ENCODE measurements around the gene GUSB.
A peak's percentile ranks its signal among the peaks of the same experiment; 100 is the strongest.
"Not testable (repeated sequence)": the region's sequence is repeated elsewhere in the genome, so short reads cannot be mapped to it uniquely, and the experiment has no call there.

GUSB gene

DNA sequence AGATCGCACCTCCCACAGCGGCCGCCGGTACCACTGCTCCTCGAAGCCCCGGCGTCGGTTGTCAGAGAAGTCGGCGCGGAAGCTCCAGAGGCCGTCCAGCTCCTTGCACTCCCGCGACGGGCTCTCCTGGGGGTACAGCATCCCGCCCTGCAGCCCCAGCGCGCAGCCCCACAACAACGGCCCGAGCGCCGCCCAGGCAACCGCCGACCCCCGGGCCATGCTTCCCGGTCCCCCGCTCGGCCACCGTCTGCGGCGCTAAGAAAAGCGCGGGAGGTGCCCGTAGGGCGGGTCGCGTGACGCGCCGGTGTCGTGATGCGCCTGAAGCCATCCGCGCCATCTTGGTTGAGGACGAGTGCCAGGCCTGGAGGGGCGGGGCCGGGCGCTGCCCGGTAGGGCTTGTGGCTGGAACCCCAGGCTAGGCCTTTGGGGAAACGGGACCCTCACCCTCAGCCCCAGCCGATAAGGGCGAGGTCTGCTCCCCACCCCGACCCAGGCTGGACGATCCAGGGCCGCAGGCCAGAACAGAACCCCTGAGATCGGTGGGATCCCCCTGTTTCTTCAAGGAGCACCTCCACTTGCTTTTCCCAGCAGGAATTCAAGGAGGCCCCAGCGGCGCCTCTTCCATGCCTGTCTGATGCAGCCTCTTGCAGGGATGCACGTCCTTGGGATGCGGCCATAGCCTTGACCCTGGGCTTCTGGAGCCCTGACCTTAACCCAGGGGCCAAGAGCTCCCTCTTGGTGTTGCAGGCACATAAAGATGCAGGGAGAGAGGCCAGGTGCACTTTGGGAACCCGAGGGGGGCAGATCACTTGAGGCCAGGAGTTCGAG lies at the start of gene GUSB:
TSS of gene GUSB (minus strand) at position 249 of the 828 bp plus-strand sequence. CDS start at position 219, 30 bp downstream.
- TF ChIP-seq JUND (IDR thresholded peaks at IDR 0.05; ENCODE audit: low read depth), result no peak
- DNase-seq (ENCODE audit: low read depth in 1 of 2, low spot score in 1 of 2), result peak; percentile 91 to 94
- in situ Hi-C loops (cut with HindIII; ENCODE audit: low pct_unique_long_range_greater_than_20kb, low sequenced_read_pairs), result no loop called here

DNA sequence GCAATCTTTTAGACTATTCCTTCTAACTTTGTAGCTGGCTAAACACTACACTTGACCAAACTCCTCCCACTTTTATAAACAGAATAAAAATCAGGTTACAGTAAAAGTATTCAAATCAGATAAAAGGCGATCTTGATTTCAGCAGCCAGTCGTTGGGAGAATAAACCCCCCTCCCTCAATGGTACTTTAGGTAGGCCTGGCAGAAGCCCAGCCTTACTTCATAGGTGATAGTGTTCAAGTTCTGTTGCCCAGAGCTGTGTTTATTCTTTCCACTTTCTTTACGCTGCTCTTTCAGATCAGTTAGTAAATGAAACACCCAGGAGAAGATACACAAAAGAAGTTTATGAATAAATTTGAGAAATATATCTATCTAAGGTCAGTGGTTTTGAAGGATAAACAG lies 46.3 kb upstream of the GUSB start:
- DNase-seq (ENCODE audit: low read depth in 1 of 2, low spot score in 1 of 2); in situ Hi-C loops (cut with HindIII; ENCODE audit: low pct_unique_long_range_greater_than_20kb, low sequenced_read_pairs): not testable (repeated sequence)

DNA sequence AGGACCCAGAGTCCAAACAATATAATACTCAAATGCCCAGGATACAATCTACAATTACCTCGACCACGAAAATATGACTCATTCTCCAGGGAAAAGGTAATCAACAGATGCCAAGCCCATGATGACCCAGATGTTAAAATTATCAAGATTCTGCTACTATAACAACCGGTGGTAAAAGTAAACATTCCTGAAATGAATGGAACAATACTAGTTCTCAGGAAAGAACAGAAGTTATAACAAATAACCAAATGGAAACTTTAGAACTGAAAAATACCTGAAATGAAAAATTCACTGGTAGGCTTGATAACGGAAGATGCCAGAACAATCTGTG lies 34.1 kb upstream of the GUSB start:
- no peak for DNase-seq (ENCODE audit: low read depth in 1 of 2, low spot score in 1 of 2)
- no peak for TF ChIP-seq JUND (IDR thresholded peaks at IDR 0.05; ENCODE audit: low read depth)
- in situ Hi-C loops (cut with HindIII; ENCODE audit: low pct_unique_long_range_greater_than_20kb, low sequenced_read_pairs), result no loop called here

DNA sequence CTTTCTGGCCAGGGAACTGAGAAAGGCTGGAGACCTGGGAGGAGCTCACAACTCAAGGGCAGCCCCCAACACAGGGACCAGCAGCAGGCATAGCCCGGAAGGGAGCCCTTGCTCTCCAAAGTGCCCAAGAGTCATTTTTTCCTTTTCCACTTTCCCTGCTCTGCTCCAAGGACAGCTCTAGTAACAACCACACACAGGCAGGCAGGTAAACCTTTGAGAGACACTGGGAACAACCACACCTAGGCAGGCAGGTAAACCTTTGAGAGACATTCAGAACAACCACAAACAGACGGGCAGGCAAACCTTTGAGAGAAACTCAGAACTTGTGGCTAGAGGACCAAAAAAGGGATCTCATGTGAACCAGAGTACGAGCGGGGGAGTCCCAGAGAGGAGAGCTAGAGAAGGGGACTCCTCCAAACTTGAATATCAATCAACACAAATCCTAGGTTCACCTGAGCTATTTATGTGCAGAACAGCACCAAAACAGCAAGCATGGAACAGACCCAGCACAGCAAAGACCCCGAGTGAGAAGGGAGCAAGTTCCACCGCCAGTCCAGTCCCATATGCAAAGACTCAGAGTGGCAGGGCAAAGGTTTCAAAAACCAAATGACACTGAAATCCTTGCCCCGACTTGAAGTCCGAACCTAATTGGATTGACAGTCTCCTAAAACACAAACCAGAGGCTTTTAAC lies 33.6 kb upstream of the GUSB start:
- DNase-seq (ENCODE audit: low read depth in 1 of 2, low spot score in 1 of 2), result no peak
- TF ChIP-seq JUND (IDR thresholded peaks at IDR 0.05; ENCODE audit: low read depth), result no peak
- in situ Hi-C loops (cut with HindIII; ENCODE audit: low pct_unique_long_range_greater_than_20kb, low sequenced_read_pairs), result no loop called here

DNA sequence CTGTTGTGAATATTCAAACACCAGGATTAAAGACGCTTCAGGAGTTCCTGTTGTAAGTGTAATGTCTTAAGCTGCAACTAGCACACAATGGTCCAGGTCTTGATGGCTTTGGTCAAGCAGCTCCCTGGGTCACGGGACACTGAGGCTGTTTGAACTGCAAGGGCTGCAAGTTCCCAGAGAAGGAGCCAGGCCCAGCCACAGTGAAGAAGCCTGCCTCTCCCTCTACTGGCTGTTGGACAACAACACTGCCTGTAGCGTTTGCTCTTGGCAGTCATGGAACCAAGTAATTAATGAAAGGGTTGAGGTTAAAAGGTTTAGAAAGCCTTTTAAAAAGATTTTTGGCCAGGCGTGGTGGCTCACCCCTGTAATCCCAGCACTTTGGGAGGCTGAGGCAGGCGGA lies 31.9 kb upstream of the GUSB start:
- in situ Hi-C loops (cut with HindIII; ENCODE audit: low pct_unique_long_range_greater_than_20kb, low sequenced_read_pairs), result no loop called here
- DNase-seq (ENCODE audit: low read depth in 1 of 2, low spot score in 1 of 2), result peak; percentile 19 to 75
- no peak for TF ChIP-seq JUND (IDR thresholded peaks at IDR 0.05; ENCODE audit: low read depth)

DNA sequence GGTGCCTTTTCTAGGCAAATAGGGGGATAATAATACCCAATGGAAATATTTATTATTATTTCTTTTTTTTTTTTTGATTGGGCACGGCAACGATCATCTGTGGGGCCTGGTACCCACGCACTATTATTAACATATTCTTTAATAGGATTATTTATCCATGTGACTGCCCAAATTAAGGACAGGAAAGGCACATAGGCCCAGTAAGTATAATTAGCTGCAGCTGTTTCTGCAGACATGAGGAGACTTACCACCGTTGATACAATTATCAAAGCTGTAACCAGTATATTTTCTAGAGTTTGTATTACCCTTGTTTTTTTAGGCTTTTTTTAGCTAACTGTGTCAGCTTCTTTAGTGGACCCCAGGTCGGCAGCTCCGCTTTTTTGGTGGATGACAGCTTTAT lies 25.2 kb upstream of the GUSB start:
- in situ Hi-C loops (cut with HindIII; ENCODE audit: low pct_unique_long_range_greater_than_20kb, low sequenced_read_pairs), result no loop called here
- DNase-seq (ENCODE audit: low read depth in 1 of 2, low spot score in 1 of 2), result no peak

DNA sequence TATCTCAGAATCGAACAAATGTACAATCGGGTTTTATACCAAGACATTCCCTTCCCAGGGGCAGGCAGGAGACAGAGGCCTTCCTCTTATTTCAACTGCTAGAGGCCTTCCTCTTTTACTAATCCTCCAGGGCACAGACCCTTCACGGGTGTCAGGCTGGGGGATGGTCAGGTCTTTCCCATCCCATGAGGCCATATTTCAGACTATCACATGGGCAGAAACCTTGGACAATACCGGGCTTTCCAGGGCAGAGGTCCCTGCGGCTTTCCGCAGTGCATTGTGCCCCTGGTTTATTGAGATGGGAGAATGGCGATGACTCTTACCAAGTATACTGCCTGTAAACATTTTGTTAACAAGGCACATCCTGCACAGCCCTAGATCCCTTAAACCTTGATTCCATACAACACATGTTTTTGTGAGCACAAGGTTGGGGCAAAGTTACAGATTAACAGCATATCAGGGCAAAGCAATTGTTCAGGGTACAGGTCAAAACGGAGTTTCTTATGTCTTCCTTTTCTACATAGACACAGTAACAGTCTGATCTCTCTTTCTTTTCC lies 23.2 kb upstream of the GUSB start:
- in situ Hi-C loops (cut with HindIII; ENCODE audit: low pct_unique_long_range_greater_than_20kb, low sequenced_read_pairs); DNase-seq (ENCODE audit: low read depth in 1 of 2, low spot score in 1 of 2): not testable (repeated sequence)

More for the DNA sequence above, 25.2 kb upstream of the GUSB start:
- no peak for TF ChIP-seq JUND (IDR thresholded peaks at IDR 0.05; ENCODE audit: low read depth)

DNA sequence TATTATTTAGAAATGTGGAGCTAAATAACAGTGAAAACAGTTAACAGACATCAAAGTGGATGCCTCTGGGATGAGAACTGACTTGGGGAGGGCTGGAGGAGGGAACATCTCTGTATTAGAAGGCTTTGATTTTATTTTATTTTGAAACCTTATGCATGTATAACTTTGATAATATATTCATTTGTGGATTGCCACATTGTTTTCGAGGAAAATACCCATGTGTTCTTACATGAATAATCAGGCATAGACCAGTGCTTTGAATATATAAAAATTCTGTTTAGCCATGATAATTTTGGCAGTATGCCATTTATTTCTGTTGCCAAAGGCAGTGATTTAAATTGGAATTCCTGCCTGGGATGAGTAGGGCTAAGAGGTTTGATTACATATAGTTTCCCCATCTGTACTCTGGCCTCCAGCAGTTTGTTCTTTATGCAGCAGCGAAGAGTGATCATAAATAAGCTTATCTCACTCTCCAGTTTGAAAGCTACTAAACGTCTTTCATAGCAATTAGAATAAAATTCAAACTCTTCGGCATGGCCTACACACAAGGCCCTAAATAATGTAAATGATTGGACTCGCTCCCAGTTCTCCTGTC lies 18.9 kb upstream of the GUSB start:
- DNase-seq (ENCODE audit: low read depth in 1 of 2, low spot score in 1 of 2); in situ Hi-C loops (cut with HindIII; ENCODE audit: low pct_unique_long_range_greater_than_20kb, low sequenced_read_pairs): not testable (repeated sequence)

DNA sequence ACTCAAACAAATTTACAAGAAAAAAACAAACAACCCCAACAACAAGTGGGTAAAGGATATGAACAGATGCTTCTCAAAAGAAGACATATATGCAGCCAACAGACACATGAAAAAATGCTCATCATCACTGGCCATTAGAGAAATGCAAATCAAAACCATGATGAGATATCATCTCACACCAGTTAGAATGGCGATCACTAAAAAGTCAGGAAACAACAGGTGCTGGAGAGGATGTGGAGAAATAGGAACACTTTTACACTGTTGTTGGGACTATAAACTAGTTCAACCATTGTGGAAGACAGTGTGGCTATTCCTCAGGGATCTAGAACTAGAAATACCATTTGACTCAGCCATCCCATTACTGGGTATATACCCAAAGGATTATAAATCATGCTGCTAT lies 13.0 kb upstream of the GUSB start:
- DNase-seq (ENCODE audit: low read depth in 1 of 2, low spot score in 1 of 2); in situ Hi-C loops (cut with HindIII; ENCODE audit: low pct_unique_long_range_greater_than_20kb, low sequenced_read_pairs): not testable (repeated sequence)

DNA sequence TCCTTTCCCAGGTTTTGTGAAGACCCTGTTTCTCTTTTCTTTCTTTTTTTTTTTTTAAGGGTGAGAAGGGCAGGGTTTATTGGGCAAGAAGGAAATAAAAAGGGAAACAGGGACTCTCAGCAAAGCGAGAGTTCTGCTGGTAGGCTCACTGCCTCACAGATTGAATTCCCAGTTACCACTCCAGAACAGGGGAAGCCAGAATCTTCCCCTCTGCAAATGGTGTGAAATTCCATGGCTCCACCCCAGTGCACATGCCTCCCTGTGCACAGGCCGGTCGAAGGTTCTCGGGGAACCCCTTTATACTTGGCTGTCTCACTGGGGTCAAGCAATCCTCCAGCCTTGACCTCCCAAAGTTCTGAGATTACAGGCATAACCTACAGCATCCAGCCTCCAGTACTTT lies 10.5 kb upstream of the GUSB start:
- DNase-seq (ENCODE audit: low read depth in 1 of 2, low spot score in 1 of 2), result no peak
- in situ Hi-C loops (cut with HindIII; ENCODE audit: low pct_unique_long_range_greater_than_20kb, low sequenced_read_pairs), result no loop called here
- TF ChIP-seq JUND (IDR thresholded peaks at IDR 0.05; ENCODE audit: low read depth), result no peak

DNA sequence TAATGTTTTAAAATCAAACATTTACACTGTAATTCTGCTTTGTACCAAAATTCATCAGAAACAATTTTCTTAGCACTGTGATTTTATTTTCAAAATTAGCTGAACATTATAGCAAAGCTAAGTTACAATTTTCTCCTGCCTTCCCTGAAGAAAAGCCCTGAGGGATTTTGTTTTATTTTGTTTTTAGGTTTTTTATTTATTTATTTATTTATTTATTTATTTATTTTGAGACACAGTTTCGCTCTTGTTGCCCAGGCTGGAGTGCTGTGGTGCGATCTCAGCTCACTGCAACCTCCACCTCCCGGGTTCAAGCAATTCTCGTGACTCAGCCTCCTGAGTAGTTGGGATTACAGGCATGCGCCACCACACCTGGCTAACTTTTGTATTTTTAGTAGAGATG lies 9.8 kb upstream of the GUSB start:
- DNase-seq (ENCODE audit: low read depth in 1 of 2, low spot score in 1 of 2); in situ Hi-C loops (cut with HindIII; ENCODE audit: low pct_unique_long_range_greater_than_20kb, low sequenced_read_pairs): not testable (repeated sequence)

DNA sequence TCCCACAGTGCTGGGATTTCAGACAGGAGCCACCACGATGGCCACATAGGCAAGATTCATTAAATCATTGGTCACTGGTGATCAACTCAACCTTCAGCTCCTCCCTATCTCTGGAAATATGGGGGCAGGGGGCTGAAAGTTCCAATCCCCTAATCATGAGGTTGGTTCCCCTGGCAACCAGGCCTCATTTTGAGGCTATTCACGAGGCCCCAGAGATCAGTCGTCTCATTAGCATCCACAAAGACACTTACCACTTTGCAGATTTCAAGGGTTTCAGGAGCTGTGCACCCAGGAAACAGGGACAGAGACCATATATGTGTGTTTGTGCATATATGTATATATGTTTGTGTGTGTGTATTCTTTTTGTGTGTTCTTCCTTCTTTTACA lies 7.7 kb upstream of the GUSB start:
- in situ Hi-C loops (cut with HindIII; ENCODE audit: low pct_unique_long_range_greater_than_20kb, low sequenced_read_pairs), result no loop called here
- TF ChIP-seq JUND (IDR thresholded peaks at IDR 0.05; ENCODE audit: low read depth), result no peak
- DNase-seq (ENCODE audit: low read depth in 1 of 2, low spot score in 1 of 2), result no peak

DNA sequence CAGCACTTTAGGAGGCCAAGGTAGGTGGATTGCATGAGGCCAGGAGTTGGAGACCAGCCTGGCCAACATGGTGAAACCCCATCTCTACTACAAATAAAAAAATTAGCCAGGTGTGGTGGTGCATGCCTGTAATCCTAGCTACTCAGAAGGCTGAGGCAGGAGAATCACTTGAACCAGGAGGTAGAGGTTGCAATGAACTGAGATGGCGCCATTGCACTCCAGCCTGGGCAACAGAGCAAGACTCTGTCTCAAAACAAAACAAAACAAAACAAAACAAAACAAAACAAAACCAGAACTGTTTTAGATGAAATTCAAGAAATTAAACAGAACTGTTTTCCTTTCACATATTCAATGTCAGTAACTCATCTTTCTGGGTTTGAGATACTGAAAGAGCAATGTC lies 6.5 kb upstream of the GUSB start:
- DNase-seq (ENCODE audit: low read depth in 1 of 2, low spot score in 1 of 2); in situ Hi-C loops (cut with HindIII; ENCODE audit: low pct_unique_long_range_greater_than_20kb, low sequenced_read_pairs): not testable (repeated sequence)

Data from T47D (cell line).